PFSK-1 (cell line): ENCODE data around the gene SORBS2.

Source experiments
- FOXP2 ChIP-seq: optimal IDR thresholded peaks from 2 replicates; pipeline ENCODE3; 2011; ENCODE audit warnings: borderline replicate concordance, control low read depth, inconsistent platforms; ENCODE audit not compliant: insufficient read depth; ENCODE audit errors: extremely low read length, extremely low read depth
- TAF1 ChIP-seq: IDR thresholded peaks from 2 replicates; pipeline ENCODE4 v1.6.1; 2012; ENCODE audit warnings: low read length, control low read depth, borderline replicate concordance; ENCODE audit not compliant: insufficient read depth

DNA sequence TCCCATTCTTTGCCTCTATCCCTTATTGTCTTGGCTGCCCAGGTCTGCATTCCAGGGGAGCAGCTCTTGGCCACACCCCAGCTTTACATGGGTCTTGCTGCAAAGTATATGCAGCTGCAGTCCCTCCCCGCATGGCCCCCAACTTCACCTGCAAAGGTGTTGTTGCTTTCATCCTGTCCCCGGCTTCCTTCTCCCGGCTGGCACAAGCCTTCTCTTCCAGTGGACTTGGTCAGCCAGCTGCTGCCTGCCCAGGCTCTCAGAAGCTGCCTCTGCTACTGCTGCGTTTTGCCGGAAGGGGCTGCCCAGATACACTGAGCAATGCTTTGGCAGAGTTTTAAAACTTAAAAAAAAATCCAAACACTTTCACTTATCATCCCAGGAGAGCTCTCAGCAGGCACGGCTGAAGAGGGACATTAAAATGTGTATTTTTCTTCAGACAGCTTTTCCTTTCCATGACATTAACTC, 155.5 kb downstream of the SORBS2 start:
- no peak for TF ChIP-seq TAF1
- no peak for TF ChIP-seq FOXP2
